Fibroblast of lung (primary cell): ENCODE results near the gene TNRC6C. TPM values are rescaled to one million over a fixed set of nuclear protein-coding genes. Genes with fewer than 3 reads are reported as not detected.

Experiments used
- DNase-seq, 2 donors: peaks; one replicate each; pipeline versions ENCODE4 v3.0.0 to v3.0.0-alpha.2; 2010; ENCODE audit warnings: low read depth in 2 of 2
- H2AFZ ChIP-seq: 2 replicates; pipeline ENCODE4 v1.5.1; 2012; ENCODE audit warnings: low read length, control low read depth, inconsistent platforms
- H3K27ac ChIP-seq: 2 replicates; pipeline ENCODE4 v1.5.1; 2011; ENCODE audit warnings: low read length, control low read depth; ENCODE audit not compliant: insufficient read depth
- H3K27me3 ChIP-seq: 2 replicates; pipeline ENCODE4 v1.5.1; 2011; ENCODE audit warnings: mild to moderate bottlenecking, low read length; ENCODE audit not compliant: control insufficient read depth, insufficient read depth
- H3K36me3 ChIP-seq: 2 replicates; pipeline ENCODE4 v1.5.1; 2011; ENCODE audit warnings: low read length; ENCODE audit not compliant: control insufficient read depth, insufficient read depth
- H3K4me1 ChIP-seq: 2 replicates; pipeline ENCODE4 v1.5.1; 2011; ENCODE audit warnings: low read length; ENCODE audit not compliant: control insufficient read depth, insufficient read depth; ENCODE audit errors: extremely low read depth
- H3K4me2 ChIP-seq: 2 replicates; pipeline ENCODE4 v1.5.1; 2011; ENCODE audit warnings: low read length, control low read depth; ENCODE audit not compliant: insufficient read depth; ENCODE audit errors: extremely low read depth
- H3K4me3 ChIP-seq, 4 experiments: fragments of 200-600 bp in 1 of 4; sonication (generic) in 1 of 4; replicated peaks in 1 of 4; 2 replicates each; pipeline ENCODE4 v1.5.1; 2011 to 2016; ENCODE audit warnings: low read length in 4 of 4, low read depth in 3 of 4, mild to moderate bottlenecking in 3 of 4, control low read depth in 2 of 4, inconsistent platforms in 1 of 4, mixed read lengths in 1 of 4; ENCODE audit not compliant: insufficient read depth in 1 of 4; ENCODE audit errors: control extremely low read depth in 1 of 4
- H3K79me2 ChIP-seq: 2 replicates; pipeline ENCODE4 v1.5.1; 2012; ENCODE audit warnings: mild to moderate bottlenecking, low read length, inconsistent platforms; ENCODE audit not compliant: control insufficient read depth, insufficient read depth
- H3K9ac ChIP-seq: 2 replicates; pipeline ENCODE4 v1.5.1; 2011; ENCODE audit warnings: mild to moderate bottlenecking, low read length, control low read depth; ENCODE audit not compliant: insufficient read depth
- H3K9me3 ChIP-seq: 2 replicates; pipeline ENCODE4 v1.5.1; 2012; ENCODE audit warnings: low read depth, low read length; ENCODE audit not compliant: control insufficient read depth, insufficient read depth
- H4K20me1 ChIP-seq: 2 replicates; pipeline ENCODE4 v1.5.1; 2011; ENCODE audit warnings: low read length; ENCODE audit not compliant: control insufficient read depth, insufficient read depth; ENCODE audit errors: extremely low read depth
- CTCF ChIP-seq, 2 donors: IDR thresholded peaks in 1 of 2; conservative IDR thresholded peaks in 1 of 2; 1 replicate in 1 of 2; 2 replicates in 1 of 2; pipeline ENCODE4 v1.5.1; 2011 to 2012; ENCODE audit warnings: low read length in 2 of 2, control low read depth in 1 of 2, inconsistent platforms in 1 of 2, low read depth in 1 of 2, mild to moderate bottlenecking in 1 of 2
- EZH2 ChIP-seq: IDR thresholded peaks from 2 replicates; pipeline ENCODE4 v1.5.1; 2012; ENCODE audit warnings: low read length, control low read depth, mild to moderate bottlenecking; ENCODE audit errors: missing control alignments
- polyA plus RNA-seq, 2 donors: library from polyadenylated mRNA; depleted of rRNA in 1 of 2; stranded (reverse) in 1 of 2; unstranded in 1 of 2; fragments of >200 nt; gene quantifications; 2 replicates each; pipeline ENCODE4 v1.2.1, GENCODE V29; 2011 to 2012; ENCODE audit warnings: missing spikeins in 1 of 2
- total RNA-seq: library from RNA; depleted of rRNA; stranded (reverse); fragments of >200 nt; gene quantifications from 2 replicates; pipeline ENCODE4 v1.2.1, GENCODE V29; 2014

The TNRC6C gene
- total and polyA plus RNA-seq, 2 donors (not counting 1 experiment from before 2014, with no cell fraction given) = 2.1 to 4.6 TPM

GRCh38 chr17:78147315-78147998 is 189.0 kb downstream of the TNRC6C start:
- Histone ChIP-seq H3K9me3 (no peaks in the 10 kb centered on the region), H3K79me2 (no peaks in the 10 kb centered on the region), H3K36me3 (no peaks in the 10 kb centered on the region), H3K27me3 (no peaks in the 10 kb centered on the region), H4K20me1 (no peaks in the 10 kb centered on the region), H3K9ac (no peak overlapping the region), H3K27ac (no peak overlapping the region), H3K4me2 (no peak overlapping the region), H3K4me1 (peaks cover 19% of the 10 kb centered on the region), H2AFZ (no peak overlapping the region), H3K4me3 (no peak overlapping the region)
- no peak for DNase-seq
- no peak for TF ChIP-seq EZH2
- no peak for TF ChIP-seq CTCF (conservative IDR thresholded peaks at IDR 0.05 in 1 of 2, IDR thresholded peaks at IDR 0.05 in 1 of 2; ENCODE audit: low read depth in 1 of 2, low read length in 2 of 2)

GRCh38 chr17:78148286-78149016 is 189.9 kb downstream of the TNRC6C start:
- TF ChIP-seq EZH2 = no peak
- no peak for TF ChIP-seq CTCF (conservative IDR thresholded peaks at IDR 0.05 in 1 of 2, IDR thresholded peaks at IDR 0.05 in 1 of 2; ENCODE audit: low read depth in 1 of 2, low read length in 2 of 2)
- Histone ChIP-seq H3K79me2 (no peaks in the 10 kb centered on the region), H2AFZ (no peak overlapping the region), H3K36me3 (no peaks in the 10 kb centered on the region), H3K27me3 (no peaks in the 10 kb centered on the region), H3K4me3 (no peak overlapping the region), H3K27ac (no peak overlapping the region), H3K9ac (no peak overlapping the region), H3K4me1 (peaks cover 19% of the 10 kb centered on the region), H3K9me3 (no peaks in the 10 kb centered on the region), H4K20me1 (no peaks in the 10 kb centered on the region), H3K4me2 (no peak overlapping the region)
- no peak for DNase-seq

GRCh38 chr17:78151514-78152008 is 193.1 kb downstream of the TNRC6C start:
- no peak for DNase-seq
- H3K9me3 ChIP-seq = no peaks in the 10 kb centered on the region
- no peaks in the 10 kb centered on the region for H3K36me3 ChIP-seq
- no peaks in the 10 kb centered on the region for H3K79me2 ChIP-seq
- no peaks in the 10 kb centered on the region for H3K27me3 ChIP-seq
- H3K27ac ChIP-seq = no peak overlapping the region
- H3K4me1 ChIP-seq = no peaks in the 10 kb centered on the region
- H2AFZ ChIP-seq = no peak overlapping the region
- no peak overlapping the region for H3K9ac ChIP-seq
- no peak overlapping the region for H3K4me2 ChIP-seq
- H3K4me3 ChIP-seq = no peak overlapping the region
- no peak for TF ChIP-seq CTCF (conservative IDR thresholded peaks at IDR 0.05 in 1 of 2, IDR thresholded peaks at IDR 0.05 in 1 of 2; ENCODE audit: low read depth in 1 of 2, low read length in 2 of 2)
- no peak for TF ChIP-seq EZH2
- H4K20me1 ChIP-seq = no peaks in the 10 kb centered on the region
